Gastroesophageal sphincter (tissue), 4 donors: ENCODE data around the gene PHKA2. TPM values are rescaled to one million over a fixed set of nuclear protein-coding genes. Genes with fewer than 3 reads are reported as not detected.

Source experiments
- ATAC-seq: fragments of 150-250 bp; one replicate; pipeline ENCODE4 v1.9.1; 2016; ENCODE audit warnings: mild to moderate bottlenecking, moderate library complexity
- H3K27ac ChIP-seq, 4 donors: fragments of 200-600 bp; sonication (generic) in 3 of 4; 1 replicate in 3 of 4; 2 replicates in 1 of 4; pipeline ENCODE4 v1.5.1; 2016 to 2019
- H3K27me3 ChIP-seq: fragments of 200-600 bp; sonication (generic); one replicate; pipeline ENCODE4 v1.5.1; 2019
- H3K36me3 ChIP-seq, 2 donors: fragments of 200-600 bp; sonication (generic); one replicate each; pipeline ENCODE4 v1.5.1; 2019; ENCODE audit warnings: control low read depth in 1 of 2
- H3K4me1 ChIP-seq, 3 donors: fragments of 200-600 bp; sonication (generic); 1 replicate in 2 of 3; 2 replicates in 1 of 3; pipeline ENCODE4 v1.5.1; 2016 to 2019; ENCODE audit warnings: control low read depth in 2 of 3
- H3K4me3 ChIP-seq, 2 donors: fragments of 200-600 bp; sonication (generic); one replicate each; pipeline ENCODE4 v1.5.1; 2019; ENCODE audit warnings: mild to moderate bottlenecking in 1 of 2, moderate library complexity in 1 of 2
- H3K9me3 ChIP-seq, 3 donors: fragments of 200-600 bp; sonication (generic); one replicate each; pipeline ENCODE4 v1.5.1; 2017 to 2019; ENCODE audit warnings: control low read depth in 2 of 3
- CTCF ChIP-seq, 4 experiments: fragments of 200-600 bp in 2 of 4; fragments of 450-650 bp in 2 of 4; sonication (generic) in 1 of 4; IDR thresholded peaks; one replicate each; pipeline ENCODE4 v1.5.1; 2017 to 2019; ENCODE audit warnings: antibody characterized with exemption in 4 of 4, mild to moderate bottlenecking in 2 of 4, moderate library complexity in 2 of 4
- EP300 ChIP-seq: sonication (generic); formaldehyde crosslinking; IDR thresholded peaks from one replicate; pipeline ENCODE4 v1.6.1; 2017; ENCODE audit warnings: antibody characterized with exemption, mild to moderate bottlenecking
- POLR2A ChIP-seq, 2 donors: fragments of 450-650 bp; IDR thresholded peaks; one replicate each; pipeline ENCODE4 v1.6.1; 2017; ENCODE audit warnings: antibody characterized with exemption in 2 of 2, mild to moderate bottlenecking in 2 of 2, moderate library complexity in 1 of 2
- POLR2AphosphoS5 ChIP-seq: sonication (generic); formaldehyde crosslinking; IDR thresholded peaks from one replicate; pipeline ENCODE4 v1.6.1; 2017; ENCODE audit warnings: antibody characterized with exemption
- WGBS, 2 donors: methylation state at CpG; one replicate each; pipeline ENCODE4 v1.1.5; 2018; ENCODE audit warnings: low coverage in 1 of 2; 5-methylcytosine and 5-hydroxymethylcytosine counted together
- total RNA-seq, 4 donors: library from RNA; depleted of rRNA; stranded (reverse); fragments of >200 nt; gene quantifications; one replicate each; pipeline ENCODE4 v1.1.0, GENCODE V29; 2016

Gene PHKA2
- total RNA-seq, 4 donors from 2014 or later = 3.9 to 15.1 (median 13.2) TPM

- no peaks in the 10 kb centered on the region for H3K9me3 ChIP-seq
- H3K27ac ChIP-seq = no peak overlapping the region
- H3K4me3 ChIP-seq = no peak overlapping the region
- TF ChIP-seq EP300 = no peak
- no peak for TF ChIP-seq POLR2AphosphoS5
- TF ChIP-seq POLR2A (IDR thresholded peaks at IDR 0.05) = no peak
- no peak for TF ChIP-seq CTCF (IDR thresholded peaks at IDR 0.05)
- WGBS, 2 donors = 92% methylated on average over 6 of the region's 11 CpGs; no CpG with 5 or more reads in 1 of the 2 donors
- H3K36me3 ChIP-seq = peaks cover 0 to 26% of the 10 kb centered on the region in 2 donors
- ATAC-seq = no peak
- H3K4me1 ChIP-seq = peaks cover 0 to 21% (median 3%) of the 10 kb centered on the region in 3 donors
- H3K27me3 ChIP-seq = no peaks in the 10 kb centered on the region
Measured at GRCh38 chrX:18893536-18893935, 90.4 kb downstream of the PHKA2 start.

- no peak overlapping the region for H3K27ac ChIP-seq
- no peak overlapping the region for H3K4me3 ChIP-seq
- no peak for TF ChIP-seq POLR2A (IDR thresholded peaks at IDR 0.05)
- TF ChIP-seq EP300 = no peak
- no peak for TF ChIP-seq CTCF (IDR thresholded peaks at IDR 0.05)
- TF ChIP-seq POLR2AphosphoS5 = no peak
- no peak for ATAC-seq
- H3K9me3 ChIP-seq = no peaks in the 10 kb centered on the region
- 85% methylated on average over 2 of the region's 6 CpGs; no CpG with 5 or more reads in 1 of the 2 donors for WGBS, 2 donors
- H3K27me3 ChIP-seq = no peaks in the 10 kb centered on the region
- peaks cover 0 to 22% (median 3%) of the 10 kb centered on the region in 3 donors for H3K4me1 ChIP-seq
- H3K36me3 ChIP-seq = peaks cover 0 to 21% of the 10 kb centered on the region in 2 donors
Measured at GRCh38 chrX:18892899-18893298, 91.0 kb downstream of the PHKA2 start.

- H3K4me3 ChIP-seq = no peak overlapping the region
- ATAC-seq = no peak
- WGBS, 2 donors = 100% methylated on average over 2 of the region's 9 CpGs; no CpG with 5 or more reads in 1 of the 2 donors
- peaks cover 0 to 8% of the 10 kb centered on the region in 2 donors for H3K36me3 ChIP-seq
- no peak overlapping the region for H3K27ac ChIP-seq
- TF ChIP-seq EP300 (no peak), POLR2A (IDR thresholded peaks at IDR 0.05) (no peak), POLR2AphosphoS5 (no peak), CTCF (IDR thresholded peaks at IDR 0.05) (no peak)
- no peaks in the 10 kb centered on the region for H3K27me3 ChIP-seq
- H3K4me1 ChIP-seq = peaks cover 0 to 34% (median 3%) of the 10 kb centered on the region in 3 donors
- H3K9me3 ChIP-seq = no peaks in the 10 kb centered on the region
Measured at GRCh38 chrX:18891548-18891945, 92.4 kb downstream of the PHKA2 start.

- WGBS, 2 donors = 50 to 100% methylated on average over 1 to 3 of the region's 24 CpGs
- H3K27ac ChIP-seq = no peak overlapping the region
Measured at GRCh38 chrX:18890724-18891547, 93.0 kb downstream of the PHKA2 start.

More at GRCh38 chrX:18890724-18891547, 93.0 kb downstream of the PHKA2 start:
- no peak overlapping the region for H3K4me3 ChIP-seq
- no peak for TF ChIP-seq POLR2AphosphoS5
- no peak for TF ChIP-seq CTCF (IDR thresholded peaks at IDR 0.05)
- TF ChIP-seq EP300 = no peak
- no peak for TF ChIP-seq POLR2A (IDR thresholded peaks at IDR 0.05)
- ATAC-seq = no peak
- peaks cover under 1 to 30% (median 1%) of the 10 kb centered on the region in 3 donors for H3K4me1 ChIP-seq
- H3K36me3 ChIP-seq = peaks cover 0 to 7% of the 10 kb centered on the region in 2 donors
- no peaks in the 10 kb centered on the region for H3K9me3 ChIP-seq
- no peaks in the 10 kb centered on the region for H3K27me3 ChIP-seq
